HCT116 (cell line): Measurements from ENCODE around the gene ARHGEF10L. TPM values are rescaled to one million over a fixed set of nuclear protein-coding genes. Genes with fewer than 3 reads are reported as not detected.

ENCODE experiments used
- ATAC-seq: fragments of 200-7000 bp; cut with Tn5 transposase; 2 replicates; pipeline ENCODE4 v1.9.1; 2020; ENCODE audit warnings: mild to moderate bottlenecking, moderate library complexity
- BruUV-seq: library from RNA; stranded (reverse); fragments of 400-500 nt; replicated peaks from 2 replicates; lab custom pipeline; 2021; lab: Mats Ljungman, UMichigan
- CTCF ChIA-PET: fragments of 300-600 bp; sonication (Branson Sonifier 250); formaldehyde crosslinking; loops from one replicate; lab custom pipeline; 2021; ENCODE audit warnings: antibody characterized with exemption; lab: Charles Lee
- POLR2A ChIA-PET: fragments of 300-600, 350-600 bp; sonication (Branson Sonifier 250); formaldehyde crosslinking; loops from one replicate; lab custom pipeline; 2021; ENCODE audit warnings: antibody characterized with exemption; lab: Charles Lee
- RAD21 ChIA-PET, 2 experiments: fragments of 300-600 bp; sonication (Branson Sonifier 250); formaldehyde crosslinking; loops; one replicate each; lab custom pipeline; 2023; ENCODE audit warnings: low total read pairs in 2 of 2; ENCODE audit not compliant: uncharacterized antibody in 2 of 2, unreplicated experiment in 2 of 2, low non-redundant PET in 1 of 2; lab: Charles Lee
- DNase-seq: peaks from one replicate; pipeline ENCODE4 v3.0.0-alpha.2; 2010; ENCODE audit warnings: low read depth, low spot score
- H2AFZ ChIP-seq: fragments of 200-600 bp; shearing (Covaris generic), sonication (generic); 2 replicates; pipeline ENCODE4 v1.6.1; 2017; ENCODE audit warnings: low read depth, mixed run types, mixed read lengths, antibody characterized with exemption, low read length; ENCODE audit not compliant: poor library complexity, severe bottlenecking
- H3K27ac ChIP-seq: 2 replicates; pipeline ENCODE4 v1.5.1; 2012; ENCODE audit warnings: low read depth, low read length
- H3K27me3 ChIP-seq: fragments of 200-600 bp; sonication (generic); 2 replicates; pipeline ENCODE4 v1.6.1; 2016; ENCODE audit warnings: mixed run types, low read length, mixed read lengths; ENCODE audit not compliant: insufficient read depth
- H3K36me3 ChIP-seq, 2 experiments: fragments of 200-500 bp in 1 of 2; fragments of 200-600 bp in 1 of 2; sonication (Bioruptor generic) in 1 of 2; sonication (generic) in 1 of 2; 2 replicates each; pipeline versions ENCODE4 v1.5.1 to v1.6.1; 2014 to 2016; ENCODE audit warnings: low read length in 2 of 2, inconsistent platforms in 1 of 2, mixed read lengths in 1 of 2, mixed run types in 1 of 2; ENCODE audit not compliant: insufficient read depth in 2 of 2, control insufficient read depth in 1 of 2
- H3K4me1 ChIP-seq, 2 experiments: fragments of 200-600 bp in 1 of 2; sonication (generic) in 1 of 2; 2 replicates each; pipeline versions ENCODE4 v1.5.1 to v1.6.1; 2012 to 2017; ENCODE audit warnings: low read length in 2 of 2, inconsistent platforms in 1 of 2, mild to moderate bottlenecking in 1 of 2, mixed read lengths in 1 of 2, mixed run types in 1 of 2, moderate library complexity in 1 of 2; ENCODE audit not compliant: insufficient read depth in 2 of 2, control insufficient read depth in 1 of 2
- H3K4me2 ChIP-seq: fragments of 200-600 bp; sonication (generic); 2 replicates; pipeline ENCODE4 v1.6.1; 2017; ENCODE audit warnings: mixed run types, low read length, mixed read lengths
- H3K4me3 ChIP-seq, 2 experiments: fragments of 200-600 bp in 1 of 2; sonication (generic) in 1 of 2; replicated peaks in 1 of 2; 2 replicates each; pipeline ENCODE4 v1.5.1; 2011 to 2016; ENCODE audit warnings: low read length in 2 of 2, control low read depth in 1 of 2, low read depth in 1 of 2, mild to moderate bottlenecking in 1 of 2, mixed read lengths in 1 of 2, mixed run types in 1 of 2
- H3K79me2 ChIP-seq: fragments of 200-600 bp; sonication (generic); 2 replicates; pipeline ENCODE4 v1.6.1; 2017; ENCODE audit warnings: mild to moderate bottlenecking, mixed run types, low read length, moderate library complexity, mixed read lengths; ENCODE audit not compliant: insufficient read depth
- H3K9ac ChIP-seq: fragments of 200-600 bp; sonication (generic); 2 replicates; pipeline ENCODE4 v1.6.1; 2016; ENCODE audit warnings: low read length, mixed read lengths
- H3K9me2 ChIP-seq: fragments of 200-600 bp; sonication (generic), shearing (Covaris generic); 2 replicates; pipeline ENCODE4 v1.6.1; 2017; ENCODE audit warnings: mixed run types, mild to moderate bottlenecking, moderate library complexity; ENCODE audit not compliant: insufficient read depth
- H3K9me3 ChIP-seq, 2 experiments: fragments of 200-500 bp in 1 of 2; fragments of 200-600 bp in 1 of 2; sonication (Bioruptor generic) in 1 of 2; sonication (generic) in 1 of 2; 2 replicates each; pipeline ENCODE4 v1.6.1; 2014 to 2017; ENCODE audit warnings: low read length in 2 of 2, mixed read lengths in 2 of 2, inconsistent platforms in 1 of 2, low read depth in 1 of 2, mild to moderate bottlenecking in 1 of 2, mixed run types in 1 of 2, moderate library complexity in 1 of 2; ENCODE audit not compliant: control insufficient read depth in 1 of 2, insufficient read depth in 1 of 2
- H4K20me1 ChIP-seq: fragments of 200-600 bp; sonication (generic), shearing (Covaris generic); 2 replicates; pipeline ENCODE4 v1.6.1; 2017; ENCODE audit warnings: mixed run types, mild to moderate bottlenecking, moderate library complexity; ENCODE audit not compliant: insufficient read depth
- CBX3 ChIP-seq: IDR thresholded peaks from 2 replicates; pipeline ENCODE4 v1.6.1; 2012; ENCODE audit warnings: low read depth
- CEBPB ChIP-seq: IDR thresholded peaks from 2 replicates; pipeline ENCODE4 v1.6.1; 2012; ENCODE audit warnings: low read depth
- EGR1 ChIP-seq: IDR thresholded peaks from 2 replicates; pipeline ENCODE4 v1.6.1; 2012; ENCODE audit warnings: low read depth
- EZH2phosphoT487 ChIP-seq: fragments of 200-600 bp; IDR thresholded peaks from 2 replicates; pipeline ENCODE4 v1.6.1; 2018; ENCODE audit warnings: antibody characterized with exemption, borderline replicate concordance
- FOSL1 ChIP-seq: IDR thresholded peaks from 2 replicates; pipeline ENCODE4 v1.6.1; 2012; ENCODE audit warnings: low read depth
- JUND ChIP-seq: IDR thresholded peaks from 2 replicates; pipeline ENCODE4 v1.6.1; 2012
- POLR2A ChIP-seq: IDR thresholded peaks from 2 replicates; pipeline ENCODE4 v1.7.0; 2011; ENCODE audit warnings: borderline replicate concordance; ENCODE audit not compliant: insufficient read depth, insufficient read length; ENCODE audit errors: extremely low read depth
- POLR2AphosphoS5 ChIP-seq: IDR thresholded peaks from 2 replicates; pipeline ENCODE4 v1.6.1; 2011; ENCODE audit warnings: mild to moderate bottlenecking, low read depth, low read length, moderate library complexity
- SIN3A ChIP-seq: IDR thresholded peaks from 2 replicates; pipeline ENCODE4 v1.6.1; 2012; ENCODE audit warnings: low read depth
- SP1 ChIP-seq: IDR thresholded peaks from 2 replicates; pipeline ENCODE4 v1.6.1; 2012; ENCODE audit warnings: low read depth
- SRF ChIP-seq: IDR thresholded peaks from 2 replicates; pipeline ENCODE4 v1.6.1; 2012; ENCODE audit warnings: low read depth
- TCF7L2 ChIP-seq: IDR thresholded peaks from 2 replicates; pipeline ENCODE4 v1.7.0; 2011; ENCODE audit warnings: borderline replicate concordance, inconsistent platforms; ENCODE audit not compliant: insufficient read depth, insufficient read length; ENCODE audit errors: extremely low read depth
- ZFX ChIP-seq: fragments of 450-650 bp; IDR thresholded peaks from 2 replicates; pipeline ENCODE4 v1.6.1; 2017
- ZNF274 ChIP-seq: fragments of 200-500 bp; sonication (Bioruptor generic); IDR thresholded peaks from 2 replicates; pipeline ENCODE4 v1.6.1; 2014; ENCODE audit warnings: mild to moderate bottlenecking, low read depth, low read length, inconsistent platforms
- intact Hi-C: fragments of 100-400 bp; cut with micrococcal nuclease; formaldehyde crosslinking; loops from 2 replicates; pipeline ENCODE4 v1.10.0; 2022
- total RNA-seq: library from RNA; stranded (reverse); gene quantifications from one replicate; pipeline ENCODE4 v1.2.1, GENCODE V29; 2021; ENCODE audit not compliant: unreplicated experiment
- TF ChIP-seq, protein P1 (sequence below): IDR thresholded peaks from 2 replicates; pipeline ENCODE4 v1.6.1; 2012; ENCODE audit warnings: low read depth
- TF ChIP-seq, protein P2 (sequence below): IDR thresholded peaks from 2 replicates; pipeline ENCODE4 v1.6.1; 2011; ENCODE audit warnings: mild to moderate bottlenecking, low read length, moderate library complexity; ENCODE audit not compliant: insufficient replicate concordance; ENCODE audit errors: extremely low read depth
- TF ChIP-seq, protein P3 (sequence below), 3 experiments: fragments of 200-600 bp in 1 of 3; sonication (generic) in 1 of 3; IDR thresholded peaks in 2 of 3; conservative IDR thresholded peaks in 1 of 3; 2 replicates each; pipeline ENCODE4 v1.5.1; 2012 to 2017; ENCODE audit warnings: low read depth in 2 of 3, low read length in 2 of 3, antibody characterized with exemption in 1 of 3, borderline replicate concordance in 1 of 3, control low read depth in 1 of 3, mild to moderate bottlenecking in 1 of 3, mixed read lengths in 1 of 3, mixed run types in 1 of 3, moderate library complexity in 1 of 3; ENCODE audit not compliant: insufficient read depth in 1 of 3

Gene ARHGEF10L
- total RNA-seq, 1 experiment from 2014 or later, result 14.7 TPM

DNA sequence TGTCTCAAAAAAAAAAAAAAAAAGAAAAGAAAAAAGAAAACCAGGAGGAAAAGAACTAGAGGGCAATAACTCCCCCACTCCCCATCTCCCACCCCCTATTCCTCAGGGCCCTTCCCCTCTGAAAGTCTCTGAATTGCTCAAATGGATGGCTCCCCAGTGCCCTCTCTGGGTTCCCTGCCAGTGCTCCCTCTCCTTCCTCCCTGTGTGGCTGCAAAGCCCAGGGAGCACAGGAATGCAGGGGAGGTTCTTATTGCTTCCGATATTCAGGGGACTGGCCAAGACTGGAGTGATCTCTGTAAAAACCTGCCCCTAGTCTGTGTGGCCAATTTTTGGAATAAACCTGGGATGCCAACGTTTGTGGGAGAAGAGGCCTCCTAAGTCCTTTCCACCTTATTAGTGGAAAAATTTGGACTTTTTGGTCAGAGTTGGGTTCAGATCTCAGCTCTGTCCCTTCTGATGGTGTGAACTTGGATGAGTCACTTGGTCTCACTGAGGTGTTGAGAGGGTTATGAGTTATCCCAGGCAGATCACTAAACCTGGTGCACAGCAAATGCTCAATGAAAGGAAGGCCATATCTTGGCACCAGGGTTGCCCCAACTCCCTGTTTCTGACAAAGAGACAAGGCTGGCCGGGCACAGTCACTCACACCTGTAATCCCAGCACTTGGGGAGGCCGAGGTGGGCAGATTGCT lies 13.4 kb upstream of the ARHGEF10L start:
- no peaks in the 10 kb centered on the region for H3K9me2 ChIP-seq
- RAD21 ChIA-PET, result no interaction called here
- peak overlapping the region; percentile 67 for H3K4me2 ChIP-seq
- H3K27ac ChIP-seq, result peak overlapping the region; percentile 41
- no peaks in the 10 kb centered on the region for H3K36me3 ChIP-seq
- H3K79me2 ChIP-seq, result no peaks in the 10 kb centered on the region
- DNase-seq (no peak), ATAC-seq (no peak)
- POLR2A ChIA-PET, result interaction anchor here (0.6 kb wide), 2 partner anchors 22 to 87 kb away, joined by 3 read pairs; no protein-coding TSS in a partner anchor
- no peak overlapping the region for H2AFZ ChIP-seq
- peak overlapping the region in 1 of 2 experiments; percentile 1; a peak in 1 of 4 replicates for H3K4me3 ChIP-seq
- no peaks in the 10 kb centered on the region for H3K27me3 ChIP-seq
- H4K20me1 ChIP-seq, result no peaks in the 10 kb centered on the region
- TF ChIP-seq POLR2AphosphoS5 (no peak), JUND (no peak), ZFX (no peak), SRF (no peak), SP1 (peak; percentile 15; the same call in 1 of the 2 replicates), FOSL1 (0 out of 2 replicates have a peak, but pooled peaks have one; percentile 38), ZNF274 (no peak), EZH2phosphoT487 (no peak), TCF7L2 (no peak), EGR1 (no peak), CBX3 (peak; percentile 36; the same call in 1 of the 2 replicates), CEBPB (no peak), POLR2A (no peak), SIN3A (no peak)
- TF ChIP-seq, protein P1, sequence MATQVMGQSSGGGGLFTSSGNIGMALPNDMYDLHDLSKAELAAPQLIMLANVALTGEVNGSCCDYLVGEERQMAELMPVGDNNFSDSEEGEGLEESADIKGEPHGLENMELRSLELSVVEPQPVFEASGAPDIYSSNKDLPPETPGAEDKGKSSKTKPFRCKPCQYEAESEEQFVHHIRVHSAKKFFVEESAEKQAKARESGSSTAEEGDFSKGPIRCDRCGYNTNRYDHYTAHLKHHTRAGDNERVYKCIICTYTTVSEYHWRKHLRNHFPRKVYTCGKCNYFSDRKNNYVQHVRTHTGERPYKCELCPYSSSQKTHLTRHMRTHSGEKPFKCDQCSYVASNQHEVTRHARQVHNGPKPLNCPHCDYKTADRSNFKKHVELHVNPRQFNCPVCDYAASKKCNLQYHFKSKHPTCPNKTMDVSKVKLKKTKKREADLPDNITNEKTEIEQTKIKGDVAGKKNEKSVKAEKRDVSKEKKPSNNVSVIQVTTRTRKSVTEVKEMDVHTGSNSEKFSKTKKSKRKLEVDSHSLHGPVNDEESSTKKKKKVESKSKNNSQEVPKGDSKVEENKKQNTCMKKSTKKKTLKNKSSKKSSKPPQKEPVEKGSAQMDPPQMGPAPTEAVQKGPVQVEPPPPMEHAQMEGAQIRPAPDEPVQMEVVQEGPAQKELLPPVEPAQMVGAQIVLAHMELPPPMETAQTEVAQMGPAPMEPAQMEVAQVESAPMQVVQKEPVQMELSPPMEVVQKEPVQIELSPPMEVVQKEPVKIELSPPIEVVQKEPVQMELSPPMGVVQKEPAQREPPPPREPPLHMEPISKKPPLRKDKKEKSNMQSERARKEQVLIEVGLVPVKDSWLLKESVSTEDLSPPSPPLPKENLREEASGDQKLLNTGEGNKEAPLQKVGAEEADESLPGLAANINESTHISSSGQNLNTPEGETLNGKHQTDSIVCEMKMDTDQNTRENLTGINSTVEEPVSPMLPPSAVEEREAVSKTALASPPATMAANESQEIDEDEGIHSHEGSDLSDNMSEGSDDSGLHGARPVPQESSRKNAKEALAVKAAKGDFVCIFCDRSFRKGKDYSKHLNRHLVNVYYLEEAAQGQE, result no peak
- TF ChIP-seq, protein P2, sequence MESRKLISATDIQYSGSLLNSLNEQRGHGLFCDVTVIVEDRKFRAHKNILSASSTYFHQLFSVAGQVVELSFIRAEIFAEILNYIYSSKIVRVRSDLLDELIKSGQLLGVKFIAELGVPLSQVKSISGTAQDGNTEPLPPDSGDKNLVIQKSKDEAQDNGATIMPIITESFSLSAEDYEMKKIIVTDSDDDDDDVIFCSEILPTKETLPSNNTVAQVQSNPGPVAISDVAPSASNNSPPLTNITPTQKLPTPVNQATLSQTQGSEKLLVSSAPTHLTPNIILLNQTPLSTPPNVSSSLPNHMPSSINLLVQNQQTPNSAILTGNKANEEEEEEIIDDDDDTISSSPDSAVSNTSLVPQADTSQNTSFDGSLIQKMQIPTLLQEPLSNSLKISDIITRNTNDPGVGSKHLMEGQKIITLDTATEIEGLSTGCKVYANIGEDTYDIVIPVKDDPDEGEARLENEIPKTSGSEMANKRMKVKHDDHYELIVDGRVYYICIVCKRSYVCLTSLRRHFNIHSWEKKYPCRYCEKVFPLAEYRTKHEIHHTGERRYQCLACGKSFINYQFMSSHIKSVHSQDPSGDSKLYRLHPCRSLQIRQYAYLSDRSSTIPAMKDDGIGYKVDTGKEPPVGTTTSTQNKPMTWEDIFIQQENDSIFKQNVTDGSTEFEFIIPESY, result no peak
- TF ChIP-seq, protein P3, sequence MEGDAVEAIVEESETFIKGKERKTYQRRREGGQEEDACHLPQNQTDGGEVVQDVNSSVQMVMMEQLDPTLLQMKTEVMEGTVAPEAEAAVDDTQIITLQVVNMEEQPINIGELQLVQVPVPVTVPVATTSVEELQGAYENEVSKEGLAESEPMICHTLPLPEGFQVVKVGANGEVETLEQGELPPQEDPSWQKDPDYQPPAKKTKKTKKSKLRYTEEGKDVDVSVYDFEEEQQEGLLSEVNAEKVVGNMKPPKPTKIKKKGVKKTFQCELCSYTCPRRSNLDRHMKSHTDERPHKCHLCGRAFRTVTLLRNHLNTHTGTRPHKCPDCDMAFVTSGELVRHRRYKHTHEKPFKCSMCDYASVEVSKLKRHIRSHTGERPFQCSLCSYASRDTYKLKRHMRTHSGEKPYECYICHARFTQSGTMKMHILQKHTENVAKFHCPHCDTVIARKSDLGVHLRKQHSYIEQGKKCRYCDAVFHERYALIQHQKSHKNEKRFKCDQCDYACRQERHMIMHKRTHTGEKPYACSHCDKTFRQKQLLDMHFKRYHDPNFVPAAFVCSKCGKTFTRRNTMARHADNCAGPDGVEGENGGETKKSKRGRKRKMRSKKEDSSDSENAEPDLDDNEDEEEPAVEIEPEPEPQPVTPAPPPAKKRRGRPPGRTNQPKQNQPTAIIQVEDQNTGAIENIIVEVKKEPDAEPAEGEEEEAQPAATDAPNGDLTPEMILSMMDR (IDR thresholded peaks at IDR 0.05 in 2 of 3, conservative IDR thresholded peaks at IDR 0.05 in 1 of 3; ENCODE audit: borderline replicate concordance in 1 of 3, insufficient read depth in 1 of 3, low read depth in 2 of 3, low read length in 2 of 3), result no peak
- no TSS peak for BruUV-seq
- CTCF ChIA-PET, result interaction anchor here (1.3 kb wide), 1 partner anchor 18 kb away, joined by 4 read pairs; no protein-coding TSS in a partner anchor
- peaks cover 66 to 98% of the 10 kb centered on the region in 2 experiments for H3K4me1 ChIP-seq
- H3K9me3 ChIP-seq, result no peaks in the 10 kb centered on the region
- peak overlapping the region; percentile 40; the same call in 1 of the 2 replicates for H3K9ac ChIP-seq
- intact Hi-C loops, result no loop called here
